Activated T-cell treated with anti-CD3 and anti-CD28 coated beads, Interleukin-2, amount 50 U/mL, for 48 hours (primary cell): ENCODE measurements around the gene CARMIL1.
"Not testable (repeated sequence)": the region's sequence is repeated elsewhere in the genome, so short reads cannot be mapped to it uniquely, and the experiment has no call there.

Experiments used
- DNase-seq, 2 experiments: peaks; one replicate each; pipeline ENCODE4 v3.0.0-alpha.2; 2020

CARMIL1 gene

GRCh38 chr6:25277857-25278256, 1.3 kb upstream of the CARMIL1 start:
- no peak for DNase-seq

- peak in 1 of 2 experiments; percentile 20 for DNase-seq
These were observed 787 bp upstream of the CARMIL1 start for GRCh38 chr6:25278261-25278913.

- peak in 1 of 2 experiments; percentile 40 for DNase-seq
These were observed 672 bp downstream of the CARMIL1 start for GRCh38 chr6:25279748-25280343.

- DNase-seq: peak in 1 of 2 experiments; percentile 41
These were observed 1.3 kb downstream of the CARMIL1 start for GRCh38 chr6:25280344-25281074.

- no peak for DNase-seq
These were observed 7.7 kb downstream of the CARMIL1 start for GRCh38 chr6:25286891-25287290.

- no peak for DNase-seq
These were observed 8.8 kb downstream of the CARMIL1 start for GRCh38 chr6:25287941-25288340.

GRCh38 chr6:25288518-25288917, 9.3 kb downstream of the CARMIL1 start:
- no peak for DNase-seq

- DNase-seq: no peak
These were observed 11.3 kb downstream of the CARMIL1 start for GRCh38 chr6:25290306-25291060.

GRCh38 chr6:25292384-25292783, 13.2 kb downstream of the CARMIL1 start:
- no peak for DNase-seq

GRCh38 chr6:25295651-25296050, 16.5 kb downstream of the CARMIL1 start:
- no peak for DNase-seq

- DNase-seq: no peak
These were observed 17.2 kb downstream of the CARMIL1 start for GRCh38 chr6:25296217-25296905.

GRCh38 chr6:25297039-25297441, 17.9 kb downstream of the CARMIL1 start:
- DNase-seq: no peak

GRCh38 chr6:25297823-25298522, 18.8 kb downstream of the CARMIL1 start:
- DNase-seq: no peak

GRCh38 chr6:25298523-25298865, 19.3 kb downstream of the CARMIL1 start:
- DNase-seq: not testable (repeated sequence)

GRCh38 chr6:25301362-25301761, 22.2 kb downstream of the CARMIL1 start:
- no peak for DNase-seq

- no peak for DNase-seq
These were observed 23.0 kb downstream of the CARMIL1 start for GRCh38 chr6:25302151-25302550.

- no peak for DNase-seq
These were observed 23.5 kb downstream of the CARMIL1 start for GRCh38 chr6:25302677-25303128.

- DNase-seq: no peak
These were observed 24.1 kb downstream of the CARMIL1 start for GRCh38 chr6:25303254-25303653.

GRCh38 chr6:25306379-25306778, 27.2 kb downstream of the CARMIL1 start:
- no peak for DNase-seq

- DNase-seq: no peak
These were observed 28.8 kb downstream of the CARMIL1 start for GRCh38 chr6:25307805-25308494.

GRCh38 chr6:25309886-25310285, 30.7 kb downstream of the CARMIL1 start:
- no peak for DNase-seq
